Natural killer cell (primary cell): ENCODE results near the gene SKI. TPM values are rescaled to one million over a fixed set of nuclear protein-coding genes. Genes with fewer than 3 reads are reported as not detected.
"Not testable (repeated sequence)": the region's sequence is repeated elsewhere in the genome, so short reads cannot be mapped to it uniquely, and the experiment has no call there.

ENCODE experiments used
- ATAC-seq, 3 donors: fragments of 150-1000 bp in 2 of 3; fragments of 200-7000 bp in 1 of 3; cut with Tn5 transposase; 1 replicate in 1 of 3; 2 replicates in 2 of 3; pipeline ENCODE4 v1.10.0; 2021; ENCODE audit warnings: mild to moderate bottlenecking in 2 of 3, moderate library complexity in 2 of 3
- DNase-seq, 2 donors: peaks; one replicate each; pipeline versions ENCODE4 v3.0.0 to v3.0.0-alpha.2; 2013 to 2021; ENCODE audit warnings: mixed read lengths in 1 of 2
- H3K27ac ChIP-seq: one replicate; pipeline ENCODE4 v1.5.1; 2013; ENCODE audit warnings: mild to moderate bottlenecking, low read length
- H3K27me3 ChIP-seq: one replicate; pipeline ENCODE4 v1.6.1; 2013; ENCODE audit warnings: low read length; ENCODE audit not compliant: control insufficient read depth, insufficient read depth
- H3K36me3 ChIP-seq: one replicate; pipeline ENCODE4 v1.6.1; 2013; ENCODE audit warnings: low read length; ENCODE audit not compliant: control insufficient read depth, insufficient read depth
- H3K4me1 ChIP-seq: one replicate; pipeline ENCODE4 v1.6.1; 2013; ENCODE audit warnings: low read length; ENCODE audit not compliant: control insufficient read depth, insufficient read depth
- H3K4me3 ChIP-seq: one replicate; pipeline ENCODE4 v1.5.1; 2013; ENCODE audit warnings: low read length
- H3K9me3 ChIP-seq: one replicate; pipeline ENCODE4 v1.6.1; 2013; ENCODE audit warnings: low read length; ENCODE audit not compliant: control insufficient read depth, insufficient read depth
- H3K27ac Mint-ChIP-seq, 2 donors: one replicate each; pipeline ENCODE4 v1.8.0; 2022; ENCODE audit warnings: mild to moderate bottlenecking in 2 of 2, mixed read lengths in 2 of 2, moderate library complexity in 1 of 2
- H3K27me3 Mint-ChIP-seq, 2 donors: one replicate each; pipeline ENCODE4 v1.8.0; 2022; ENCODE audit warnings: low read depth in 2 of 2, mixed read lengths in 2 of 2
- H3K36me3 Mint-ChIP-seq: one replicate; pipeline ENCODE4 v1.8.0; 2022; ENCODE audit warnings: mixed read lengths
- H3K4me1 Mint-ChIP-seq, 2 donors: one replicate each; pipeline ENCODE4 v1.8.0; 2022; ENCODE audit warnings: mixed read lengths in 2 of 2
- H3K4me3 Mint-ChIP-seq: one replicate; pipeline ENCODE4 v1.8.0; 2022; ENCODE audit warnings: mild to moderate bottlenecking, moderate library complexity, mixed read lengths
- H3K9me3 Mint-ChIP-seq, 2 donors: one replicate each; pipeline ENCODE4 v1.8.0; 2022; ENCODE audit warnings: mixed read lengths in 2 of 2
- CTCF ChIP-seq: fragments of 200-600 bp; IDR thresholded peaks from one replicate; pipeline ENCODE4 v1.8.0; 2022; ENCODE audit warnings: antibody characterized with exemption
- WGBS: methylation state at CpG from one replicate; pipeline ENCODE4 v1.1.7; 2013; ENCODE audit warnings: missing lambda C conversion rate; ENCODE audit not compliant: insufficient coverage; 5-methylcytosine and 5-hydroxymethylcytosine counted together
- intact Hi-C: fragments of 100-400 bp; cut with micrococcal nuclease; formaldehyde crosslinking; loops from one replicate; pipeline ENCODE4 v1.14.2; 2022
- total RNA-seq, 4 donors: library from RNA; stranded (reverse); fragments of 120-200 nt in 1 of 4; gene quantifications; one replicate each; pipeline versions ENCODE4 v1.2.3 to v1.2.4, GENCODE V29; 2013 to 2022

SKI gene
- total RNA-seq, 3 donors from 2014 or later (not counting 1 experiment from before 2014, with no cell fraction given), result 96.9 to 145 (median 140) TPM

GRCh38 chr1:2330519-2331199 lies 102.5 kb downstream of the SKI start:
- DNase-seq, result no peak
- no peak for ATAC-seq
- WGBS, result 91% methylated on average over 31 of the region's 31 CpGs
- intact Hi-C loops, result no loop called here
- Mint-ChIP-seq H3K4me1 (no peaks in the 10 kb centered on the region), H3K4me3 (no peak overlapping the region), H3K27ac (no peak overlapping the region), H3K36me3 (no peaks in the 10 kb centered on the region), H3K9me3 (no peaks in the 10 kb centered on the region), H3K27me3 (peaks cover 0 to 4% of the 10 kb centered on the region in 2 donors)
- H3K36me3 ChIP-seq, result no peaks in the 10 kb centered on the region
- H3K4me1 ChIP-seq, result no peaks in the 10 kb centered on the region
- TF ChIP-seq CTCF, result no peak
- no peak overlapping the region for H3K4me3 ChIP-seq
- H3K9me3 ChIP-seq, result no peaks in the 10 kb centered on the region
- H3K27me3 ChIP-seq, result no peaks in the 10 kb centered on the region
- H3K27ac ChIP-seq, result no peak overlapping the region

GRCh38 chr1:2331200-2331544 lies 103.1 kb downstream of the SKI start:
- no peaks in the 10 kb centered on the region for H3K4me1 ChIP-seq
- no peak for TF ChIP-seq CTCF
- intact Hi-C loops, result no loop called here
- DNase-seq (no peak), ATAC-seq (no peak)
- no peak overlapping the region for H3K27ac ChIP-seq
- H3K27me3 Mint-ChIP-seq, result peaks cover 0 to 4% of the 10 kb centered on the region in 2 donors
- H3K4me3 ChIP-seq, result no peak overlapping the region
- H3K36me3 Mint-ChIP-seq, result no peaks in the 10 kb centered on the region
- H3K4me3 Mint-ChIP-seq, result no peak overlapping the region
- no peaks in the 10 kb centered on the region for H3K36me3 ChIP-seq
- no peaks in the 10 kb centered on the region for H3K27me3 ChIP-seq
- H3K9me3 Mint-ChIP-seq, result no peaks in the 10 kb centered on the region
- H3K4me1 Mint-ChIP-seq, result no peaks in the 10 kb centered on the region
- no peaks in the 10 kb centered on the region for H3K9me3 ChIP-seq
- H3K27ac Mint-ChIP-seq, result no peak overlapping the region
- WGBS, result 91% methylated on average over 11 of the region's 11 CpGs

- H3K36me3 ChIP-seq, H3K4me3 ChIP-seq, H3K4me1 Mint-ChIP-seq, DNase-seq, H3K4me1 ChIP-seq, H3K36me3 Mint-ChIP-seq, H3K27ac Mint-ChIP-seq, H3K9me3 Mint-ChIP-seq, H3K9me3 ChIP-seq, H3K4me3 Mint-ChIP-seq, H3K27ac ChIP-seq, H3K27me3 ChIP-seq, ATAC-seq, intact Hi-C loops, H3K27me3 Mint-ChIP-seq: not testable (repeated sequence)
- 95% methylated on average over 25 of the region's 33 CpGs for WGBS
Observed at GRCh38 chr1:2331580-2331979, 103.5 kb downstream of the SKI start.

GRCh38 chr1:2334366-2334765 lies 106.2 kb downstream of the SKI start:
- no peak for DNase-seq
- Mint-ChIP-seq H3K4me1 (no peaks in the 10 kb centered on the region), H3K27me3 (no peaks in the 10 kb centered on the region), H3K36me3 (no peaks in the 10 kb centered on the region), H3K4me3 (no peak overlapping the region), H3K27ac (no peak overlapping the region), H3K9me3 (no peaks in the 10 kb centered on the region)
- Histone ChIP-seq H3K9me3 (no peaks in the 10 kb centered on the region), H3K27me3 (no peaks in the 10 kb centered on the region), H3K4me1 (no peaks in the 10 kb centered on the region), H3K4me3 (no peak overlapping the region), H3K27ac (no peak overlapping the region), H3K36me3 (no peaks in the 10 kb centered on the region)
- 94% methylated on average over 21 of the region's 21 CpGs for whole genome bisulfite sequencing
- intact Hi-C loops, result no loop called here
- no peak for TF ChIP-seq CTCF
- ATAC-seq, result no peak
